ENCODE data around the gene ARID4A. TPM values are rescaled to one million over a fixed set of nuclear protein-coding genes. Genes with fewer than 3 reads are reported as not detected.

Gene ARID4A
- total RNA-seq, 4 donors from 2014 or later = 12.8 to 31.1 (median 18.8) TPM

- Histone ChIP-seq H3K4me1 (peaks cover 0 to 66% (median 3%) of the 10 kb centered on the region in 3 donors), H3K4me3 (no peak overlapping the region), H3K36me3 (peaks cover 0 to 58% of the 10 kb centered on the region in 2 donors), H3K27ac (no peak overlapping the region), H3K27me3 (no peaks in the 10 kb centered on the region), H3K9me3 (no peaks in the 10 kb centered on the region)
- no peak for ATAC-seq
- no peak for TF ChIP-seq EP300 (IDR thresholded peaks at IDR 0.05)
- TF ChIP-seq POLR2A (IDR thresholded peaks at IDR 0.05) = no peak
- TF ChIP-seq, protein P1, sequence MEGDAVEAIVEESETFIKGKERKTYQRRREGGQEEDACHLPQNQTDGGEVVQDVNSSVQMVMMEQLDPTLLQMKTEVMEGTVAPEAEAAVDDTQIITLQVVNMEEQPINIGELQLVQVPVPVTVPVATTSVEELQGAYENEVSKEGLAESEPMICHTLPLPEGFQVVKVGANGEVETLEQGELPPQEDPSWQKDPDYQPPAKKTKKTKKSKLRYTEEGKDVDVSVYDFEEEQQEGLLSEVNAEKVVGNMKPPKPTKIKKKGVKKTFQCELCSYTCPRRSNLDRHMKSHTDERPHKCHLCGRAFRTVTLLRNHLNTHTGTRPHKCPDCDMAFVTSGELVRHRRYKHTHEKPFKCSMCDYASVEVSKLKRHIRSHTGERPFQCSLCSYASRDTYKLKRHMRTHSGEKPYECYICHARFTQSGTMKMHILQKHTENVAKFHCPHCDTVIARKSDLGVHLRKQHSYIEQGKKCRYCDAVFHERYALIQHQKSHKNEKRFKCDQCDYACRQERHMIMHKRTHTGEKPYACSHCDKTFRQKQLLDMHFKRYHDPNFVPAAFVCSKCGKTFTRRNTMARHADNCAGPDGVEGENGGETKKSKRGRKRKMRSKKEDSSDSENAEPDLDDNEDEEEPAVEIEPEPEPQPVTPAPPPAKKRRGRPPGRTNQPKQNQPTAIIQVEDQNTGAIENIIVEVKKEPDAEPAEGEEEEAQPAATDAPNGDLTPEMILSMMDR (IDR thresholded peaks at IDR 0.05) = no peak
- no peak for TF ChIP-seq POLR2AphosphoS5 (IDR thresholded peaks at IDR 0.05)
- WGBS, 2 donors (ENCODE audit: low coverage in 1 of 2) = 90 to 92% methylated on average over 6 to 7 of the region's 7 CpGs
These were observed 4.2 kb upstream of the ARID4A start for GRCh38 chr14:58294201-58294600.

- WGBS, 2 donors (ENCODE audit: low coverage in 1 of 2) = 2 to 11% methylated on average over 3 of the region's 3 CpGs
- TF ChIP-seq EP300 (IDR thresholded peaks at IDR 0.05) (no peak), POLR2AphosphoS5 (IDR thresholded peaks at IDR 0.05) (no peak), POLR2A (IDR thresholded peaks at IDR 0.05) (no peak)
- TF ChIP-seq, protein P1 (IDR thresholded peaks at IDR 0.05) = no peak
- peak overlapping the region; percentile 73 to 97 (median 91) for H3K27ac ChIP-seq
- H3K9me3 ChIP-seq = no peaks in the 10 kb centered on the region
- peak overlapping the region; percentile 51 to 98 for H3K4me3 ChIP-seq
- ATAC-seq = no peak
- H3K36me3 ChIP-seq = peaks cover 0 to 38% of the 10 kb centered on the region in 2 donors
- H3K27me3 ChIP-seq = no peaks in the 10 kb centered on the region
- peaks cover 0 to 67% (median 6%) of the 10 kb centered on the region in 3 donors for H3K4me1 ChIP-seq
These were observed 1.6 kb upstream of the ARID4A start for GRCh38 chr14:58296726-58297125.

DNA sequence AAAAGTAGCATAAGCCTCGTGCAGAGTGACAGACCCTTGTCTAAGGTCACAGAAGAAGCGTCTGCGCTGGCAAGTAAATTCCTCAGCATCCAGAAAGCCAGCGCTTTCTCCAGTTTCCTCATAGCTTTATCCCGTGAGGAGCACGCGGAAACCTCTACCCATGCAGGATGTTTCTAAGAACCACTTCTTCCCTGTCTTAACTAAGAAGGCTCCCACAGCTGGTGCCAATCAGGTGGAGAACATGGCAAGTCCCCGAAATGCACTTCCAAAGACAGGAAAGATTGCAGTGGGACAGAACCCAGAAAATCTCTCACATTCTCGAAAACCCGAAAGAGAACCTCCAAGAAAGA is 968 bp upstream of the ARID4A start:
- no peaks in the 10 kb centered on the region for H3K9me3 ChIP-seq
- peaks cover 0 to 61% (median 6%) of the 10 kb centered on the region in 3 donors for H3K4me1 ChIP-seq
- peak overlapping the region; percentile 51 to 98 for H3K4me3 ChIP-seq
- H3K36me3 ChIP-seq = peaks cover 0 to 41% of the 10 kb centered on the region in 2 donors
- H3K27me3 ChIP-seq = no peaks in the 10 kb centered on the region
- H3K27ac ChIP-seq = peak overlapping the region; percentile 73 to 97 (median 91)
- ATAC-seq = no peak
- WGBS, 2 donors (ENCODE audit: low coverage in 1 of 2) = 0 to 2% methylated on average over 8 to 9 of the region's 10 CpGs
- no peak for TF ChIP-seq EP300 (IDR thresholded peaks at IDR 0.05)
- TF ChIP-seq POLR2AphosphoS5 (IDR thresholded peaks at IDR 0.05) = no peak
- TF ChIP-seq POLR2A (IDR thresholded peaks at IDR 0.05) = no peak
- TF ChIP-seq, protein P1 (IDR thresholded peaks at IDR 0.05) = no peak

DNA sequence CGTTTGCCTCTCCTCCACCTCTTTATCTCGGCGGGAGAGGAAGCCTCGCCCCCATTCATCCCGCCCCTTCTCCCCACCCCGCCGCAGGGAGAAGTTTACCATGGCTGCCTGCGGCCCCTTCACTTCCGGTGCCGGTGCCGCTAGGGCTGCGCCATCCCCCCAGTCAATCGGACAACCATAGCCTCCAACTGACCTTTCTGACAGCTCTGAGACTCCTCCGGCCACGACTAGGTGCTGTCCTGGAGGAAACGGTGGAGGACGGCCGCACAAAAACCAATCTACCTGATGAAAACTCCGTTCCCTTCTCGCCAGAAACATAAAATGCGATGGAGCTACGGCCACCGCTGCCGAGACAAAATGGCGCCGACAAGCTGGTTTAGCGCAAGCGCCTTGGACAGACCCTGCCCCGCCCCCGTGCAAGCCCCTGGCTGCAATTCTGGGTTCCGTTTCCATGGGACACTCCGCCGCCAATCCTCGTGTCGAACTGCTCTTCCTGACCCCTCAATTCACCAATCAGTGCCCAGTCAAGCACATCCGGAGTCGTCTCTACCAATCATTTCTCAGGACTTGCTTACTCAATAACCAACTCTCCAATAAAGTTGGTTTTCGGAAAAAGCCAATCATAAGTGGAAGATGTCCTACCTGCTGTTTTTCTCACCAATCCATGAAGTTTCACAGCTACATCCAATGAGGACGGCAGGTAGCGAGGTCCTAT is 436 bp upstream of the ARID4A start:
- Histone ChIP-seq H3K4me3 (peak overlapping the region; percentile 65 to 98), H3K27me3 (no peaks in the 10 kb centered on the region), H3K36me3 (peaks cover 0 to 41% of the 10 kb centered on the region in 2 donors), H3K9me3 (no peaks in the 10 kb centered on the region), H3K4me1 (peaks cover 0 to 60% (median 3%) of the 10 kb centered on the region in 3 donors), H3K27ac (peak overlapping the region; percentile 73 to 98 (median 95))
- peak; percentile 98 for ATAC-seq
- WGBS, 2 donors (ENCODE audit: low coverage in 1 of 2) = 1 to 2% methylated on average over 12 to 28 of the region's 40 CpGs
- TF ChIP-seq, protein P1 (IDR thresholded peaks at IDR 0.05) = peak in 2 of 4 experiments; percentile 23 to 40
- no peak for TF ChIP-seq EP300 (IDR thresholded peaks at IDR 0.05)
- peak; percentile 80 for TF ChIP-seq POLR2AphosphoS5 (IDR thresholded peaks at IDR 0.05)
- peak; percentile 42 to 64 for TF ChIP-seq POLR2A (IDR thresholded peaks at IDR 0.05)

Measured in gastroesophageal sphincter (tissue), 4 donors.